NCI-H774 (cell line): Measurements from ENCODE around the gene SSNA1.

Experiments
- DNase-seq: peaks from one replicate; lab custom pipeline; 2025; lab: John Stamatoyannopoulos, UW

Gene SSNA1

DNA sequence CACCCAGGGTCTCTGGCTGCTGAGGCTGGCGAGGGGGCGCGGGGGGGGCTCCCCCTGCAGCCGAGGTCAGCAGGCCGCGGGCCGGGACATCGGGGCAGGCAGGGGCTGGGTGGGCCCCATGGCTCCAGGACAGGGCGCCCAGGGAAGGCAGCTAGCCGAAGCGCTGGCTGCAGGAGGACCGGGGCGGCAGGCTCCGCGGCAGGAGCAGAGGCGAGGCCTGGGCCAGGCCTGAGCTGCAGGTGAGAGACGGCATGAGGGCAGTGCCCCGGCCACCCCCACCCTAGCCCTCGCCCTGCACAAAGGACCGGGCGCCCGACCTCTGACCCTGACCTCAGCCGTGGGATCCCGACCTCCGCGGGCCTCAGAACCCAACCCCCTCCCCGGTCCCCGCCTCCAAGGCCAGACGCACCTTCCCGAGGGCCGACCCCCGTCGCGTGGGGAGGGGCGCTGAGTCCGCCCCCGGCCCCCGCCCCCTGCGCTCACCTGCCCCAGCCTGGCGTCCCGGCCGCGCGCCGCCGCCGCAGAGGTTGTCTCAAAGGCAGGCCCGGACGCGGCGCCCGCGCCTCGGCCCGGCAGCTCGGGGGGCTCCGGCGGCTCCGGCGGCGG, 33.1 kb downstream of the SSNA1 start:
- DNase-seq = no peak

DNA sequence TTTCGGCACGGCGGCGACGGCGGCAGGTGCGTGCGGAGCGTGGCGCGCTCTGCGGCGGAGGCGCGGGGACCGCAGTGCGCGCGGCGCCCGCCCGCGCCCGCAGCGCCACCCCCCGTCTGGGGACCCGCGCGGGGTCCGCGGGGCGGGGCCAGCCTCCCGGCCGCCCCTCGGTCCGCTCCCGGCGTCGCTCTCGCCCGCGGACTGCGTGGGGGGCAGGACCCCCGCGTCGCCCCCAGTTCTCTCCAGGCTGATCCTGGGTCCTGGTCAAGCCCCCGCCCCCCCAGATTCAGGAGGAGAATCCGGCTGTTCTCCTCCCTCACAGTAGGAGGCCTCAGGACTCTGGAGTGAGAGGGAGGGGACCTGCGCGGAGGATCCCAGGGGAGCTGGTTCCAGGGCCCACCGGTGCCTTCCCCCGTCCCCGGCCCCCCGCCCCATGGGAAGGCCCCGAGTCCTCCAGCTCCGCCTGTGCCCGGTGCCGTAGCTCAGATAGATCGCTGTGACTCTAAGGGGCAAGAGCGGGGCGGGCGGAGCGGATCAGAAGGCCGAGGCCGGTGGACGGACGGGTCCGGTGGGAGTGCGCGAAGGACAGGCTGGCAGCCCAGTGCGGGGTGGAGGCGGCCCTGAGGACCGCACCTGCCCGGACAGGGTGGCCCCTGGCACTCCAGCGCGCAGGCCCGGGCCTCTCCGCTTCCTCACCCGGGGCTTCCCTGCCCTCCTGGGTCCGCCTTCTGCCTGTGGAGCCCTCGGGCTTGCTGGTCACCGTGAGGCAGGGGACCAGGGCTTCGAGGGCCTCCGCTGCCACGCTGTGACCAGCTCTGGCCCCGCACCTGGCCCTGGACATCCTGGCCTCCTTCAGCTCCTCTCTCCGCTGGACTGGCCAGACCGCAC, 34.0 kb downstream of the SSNA1 start, which contains the start of gene RNF208:
Gene RNF208, minus strand, starts transcription at position 51 of the 888 bp plus-strand sequence. CDS start 1,028 bp downstream, outside the sequence.
- no peak for DNase-seq

DNA sequence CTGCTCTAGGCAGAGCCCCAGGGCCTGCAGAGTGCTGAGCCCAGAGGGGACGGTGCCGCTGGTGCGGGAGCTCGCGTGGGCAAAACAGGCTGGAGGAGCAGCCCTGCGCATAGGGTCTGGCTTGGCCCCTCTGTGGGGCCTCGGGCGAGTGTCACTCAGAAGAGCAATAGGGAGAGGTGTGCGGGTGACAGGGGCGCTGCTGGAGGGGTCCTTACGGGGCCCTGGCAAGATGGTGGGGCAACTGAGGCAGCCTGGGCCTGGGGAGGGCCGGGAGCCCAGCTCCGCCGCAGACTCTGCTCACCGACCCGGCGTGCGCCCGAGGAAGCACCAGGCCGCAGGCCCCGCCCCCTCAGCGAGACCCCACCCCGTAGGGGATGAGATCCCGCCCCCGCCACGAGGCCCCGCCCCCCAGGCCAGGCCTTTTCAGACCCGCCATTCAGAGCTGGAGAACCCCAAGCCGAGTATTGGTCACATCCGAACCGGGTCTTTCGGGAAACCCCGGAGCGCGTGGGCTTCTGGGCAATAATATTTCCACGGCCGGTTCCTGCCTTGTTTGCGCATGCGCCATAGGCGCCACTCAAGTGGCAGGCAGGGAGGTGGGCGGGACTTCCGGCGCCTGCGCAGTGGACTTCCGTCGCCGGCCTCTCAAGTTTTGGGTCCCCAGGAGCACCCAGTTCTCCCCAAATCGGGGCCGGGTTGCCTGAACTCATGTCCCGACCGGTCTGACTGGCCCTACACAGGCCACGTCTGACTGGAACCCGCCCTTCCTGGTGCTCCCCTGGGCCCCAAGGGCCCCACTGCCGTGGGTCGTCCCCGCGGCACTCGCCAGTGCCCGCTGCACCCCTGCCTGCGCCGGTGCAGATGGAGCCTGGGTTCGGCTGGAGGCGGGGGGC, 34.8 kb downstream of the SSNA1 start:
- peak; percentile 97 for DNase-seq

DNA sequence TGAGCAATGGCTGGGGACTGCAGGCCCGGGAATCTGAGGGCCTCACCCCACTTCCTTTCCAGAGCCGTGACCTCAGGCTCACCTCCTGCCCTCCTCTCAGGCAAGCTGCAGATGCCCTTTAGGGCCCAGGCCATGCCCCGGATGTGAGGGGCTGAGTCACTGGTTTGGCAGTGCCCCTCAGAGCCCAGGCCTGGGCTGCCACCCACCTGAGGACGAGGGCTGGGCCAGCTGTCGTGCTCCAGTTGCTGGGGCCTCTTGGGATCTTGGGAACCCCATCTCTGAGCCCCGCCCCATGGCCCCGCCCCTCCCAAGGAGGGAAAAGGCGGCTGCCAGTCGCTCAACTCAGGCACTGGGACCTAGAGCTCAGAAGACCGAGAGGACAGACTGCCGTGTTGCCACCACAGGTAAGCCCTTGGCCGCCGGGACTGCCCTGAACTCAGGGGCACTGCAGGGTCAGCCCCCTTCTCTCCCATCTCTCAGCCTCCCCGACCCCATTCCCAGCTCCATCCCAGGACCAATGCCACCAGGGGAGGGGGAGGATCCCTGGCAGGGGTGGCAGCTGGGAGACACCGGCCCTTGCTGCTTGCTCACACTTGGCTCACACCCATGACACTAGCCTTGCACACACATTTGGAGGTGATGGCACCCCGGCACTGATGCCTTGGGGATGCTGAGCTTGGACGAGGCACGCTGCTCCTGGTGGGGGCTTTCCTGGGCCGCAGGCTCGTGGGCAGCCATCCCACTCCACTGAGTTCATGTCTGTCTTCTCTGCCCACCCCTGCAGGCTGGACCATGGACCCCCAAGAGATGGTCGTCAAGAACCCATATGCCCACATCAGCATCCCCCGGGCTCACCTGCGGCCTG, 36.6 kb downstream of the SSNA1 start, which contains the start of gene CYSRT1:
Gene CYSRT1, plus strand, starts transcription at position 345 of the 865 bp plus-strand sequence. Its CDS starts 448 bp downstream, at position 793.
- no peak for DNase-seq

DNA sequence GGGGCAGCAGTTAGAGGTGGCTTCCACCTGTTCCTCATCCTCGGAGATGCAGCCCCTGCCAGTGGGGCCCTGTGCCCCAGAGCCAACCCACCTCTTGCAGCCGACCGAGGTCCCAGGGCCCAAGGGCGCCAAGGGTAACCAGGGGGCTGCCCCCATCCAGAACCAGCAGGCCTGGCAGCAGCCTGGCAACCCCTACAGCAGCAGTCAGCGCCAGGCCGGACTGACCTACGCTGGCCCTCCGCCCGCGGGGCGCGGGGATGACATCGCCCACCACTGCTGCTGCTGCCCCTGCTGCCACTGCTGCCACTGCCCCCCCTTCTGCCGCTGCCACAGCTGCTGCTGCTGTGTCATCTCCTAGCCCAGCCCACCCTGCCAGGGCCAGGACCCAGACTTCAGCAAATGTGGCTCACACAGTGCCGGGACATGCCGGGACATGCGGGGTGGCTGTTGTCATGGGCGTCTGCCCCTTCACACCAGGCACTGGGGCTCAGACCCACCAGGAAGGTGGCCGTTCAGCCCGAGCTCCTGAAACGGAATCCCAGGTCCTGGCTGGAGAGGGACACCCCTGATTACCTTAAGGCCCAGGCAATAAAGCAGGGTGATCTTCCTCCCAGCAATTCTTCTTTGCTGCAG, 37.3 kb downstream of the SSNA1 start:
- no peak for DNase-seq

DNA sequence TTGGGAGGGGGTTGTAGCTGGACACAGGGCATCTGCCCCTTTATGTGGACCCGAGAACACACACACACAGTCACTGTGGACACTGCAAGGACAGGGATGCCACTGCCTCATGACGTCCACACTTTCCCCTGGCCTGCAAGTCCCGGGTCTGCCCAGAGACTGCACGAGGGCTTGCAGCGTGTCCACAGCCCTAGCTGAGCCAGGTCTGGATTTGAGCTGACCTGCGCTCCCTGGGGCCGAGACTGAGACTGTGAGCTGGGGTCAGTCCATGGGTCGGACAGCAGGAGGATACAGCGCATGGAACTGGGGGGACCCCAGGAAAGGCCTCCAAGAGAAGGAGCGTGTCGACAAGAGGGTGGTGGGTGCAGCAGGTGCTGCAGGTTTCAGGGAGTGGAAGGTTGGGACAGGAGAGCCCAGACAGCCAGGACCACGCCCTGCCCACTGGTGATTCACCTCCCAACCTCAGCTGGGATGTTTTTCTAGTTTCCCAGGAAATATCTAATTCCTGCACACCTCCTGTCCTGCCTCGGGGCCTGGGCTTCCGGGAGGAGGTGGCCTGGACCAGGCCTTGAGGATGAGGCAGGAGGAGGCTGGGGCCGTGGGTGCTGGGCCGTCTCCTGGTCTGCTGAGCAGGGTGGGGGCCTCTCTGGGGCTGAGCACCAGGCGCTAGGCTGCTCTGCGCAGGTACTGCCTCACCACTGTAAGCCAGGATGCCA, 38.0 kb downstream of the SSNA1 start:
- no peak for DNase-seq

DNA sequence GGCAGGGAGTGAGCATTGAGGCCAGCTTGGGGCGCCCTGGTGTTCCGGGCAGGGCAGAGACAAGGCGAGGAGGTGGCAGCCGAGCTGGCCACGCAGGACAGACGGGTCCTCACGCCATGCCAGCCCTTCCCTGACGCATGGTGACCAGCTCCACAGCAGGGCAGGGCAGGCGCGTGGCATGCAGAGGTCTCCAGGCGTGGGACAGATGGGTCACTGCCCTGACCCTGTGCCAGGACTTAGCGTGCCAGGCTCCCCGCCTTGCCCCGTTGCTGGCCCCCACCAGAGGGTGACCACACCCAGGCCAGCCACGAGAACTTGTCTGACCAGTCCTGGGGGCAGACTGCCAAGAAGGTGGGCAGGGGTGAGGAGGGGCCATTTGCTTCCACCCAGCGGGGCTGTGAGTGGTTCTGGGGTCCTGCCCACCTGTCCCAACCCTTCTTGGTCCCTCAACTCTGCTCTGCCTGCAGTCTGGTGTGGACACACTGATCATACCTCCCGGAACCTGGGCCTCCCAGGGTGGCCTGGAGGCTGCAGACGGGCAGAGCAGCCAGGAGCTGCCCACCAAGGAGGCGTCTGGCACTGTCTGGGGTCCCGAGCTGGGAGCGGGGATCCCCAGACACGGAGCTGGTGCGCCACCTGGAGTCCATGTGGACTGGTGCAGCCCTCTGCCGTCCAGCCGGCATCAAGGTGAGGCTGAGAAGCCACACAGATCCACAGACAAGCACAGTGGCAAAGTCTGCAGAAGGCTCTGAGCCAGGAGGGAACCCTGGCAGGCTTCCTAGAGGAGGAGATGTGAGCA, 38.8 kb downstream of the SSNA1 start, which contains the start of gene RNF224:
Gene RNF224, plus strand, starts transcription at position 449 of the 799 bp plus-strand sequence. CDS start 834 bp downstream, outside the sequence.
- DNase-seq = peak; percentile 71

DNA sequence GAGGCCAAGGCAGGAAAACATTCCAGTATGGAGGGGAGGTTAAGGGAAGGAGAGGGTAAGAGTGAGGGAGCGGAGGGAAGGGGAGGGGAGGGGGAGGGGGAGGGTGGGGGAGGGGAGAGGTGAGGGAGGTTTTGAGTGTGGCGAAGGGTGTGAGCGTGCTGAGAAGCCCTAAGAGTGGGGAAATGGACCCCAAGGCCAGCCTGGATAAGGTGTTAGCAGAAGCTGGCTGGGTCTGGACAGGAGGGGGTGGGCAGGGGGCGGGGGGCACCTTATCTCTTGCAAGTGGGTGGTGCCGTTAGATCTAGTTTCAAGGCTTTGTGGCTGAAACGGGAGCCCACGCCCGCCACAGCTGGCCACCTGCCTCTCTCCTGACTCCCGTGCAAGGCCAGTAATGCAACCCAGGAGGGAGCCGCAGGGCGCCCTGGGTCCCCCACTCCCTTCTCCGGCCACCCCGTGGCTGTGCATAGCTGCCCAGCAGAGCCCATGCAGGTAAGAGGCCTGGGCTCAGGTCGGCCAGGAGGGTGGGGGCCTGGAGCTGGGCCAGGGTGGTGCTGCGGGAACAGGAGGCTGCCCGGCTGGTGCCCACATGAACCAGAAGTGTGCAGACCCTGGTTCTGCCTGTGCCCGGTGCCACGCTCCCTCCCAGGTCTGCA, 39.5 kb downstream of the SSNA1 start:
- DNase-seq = no peak

DNA sequence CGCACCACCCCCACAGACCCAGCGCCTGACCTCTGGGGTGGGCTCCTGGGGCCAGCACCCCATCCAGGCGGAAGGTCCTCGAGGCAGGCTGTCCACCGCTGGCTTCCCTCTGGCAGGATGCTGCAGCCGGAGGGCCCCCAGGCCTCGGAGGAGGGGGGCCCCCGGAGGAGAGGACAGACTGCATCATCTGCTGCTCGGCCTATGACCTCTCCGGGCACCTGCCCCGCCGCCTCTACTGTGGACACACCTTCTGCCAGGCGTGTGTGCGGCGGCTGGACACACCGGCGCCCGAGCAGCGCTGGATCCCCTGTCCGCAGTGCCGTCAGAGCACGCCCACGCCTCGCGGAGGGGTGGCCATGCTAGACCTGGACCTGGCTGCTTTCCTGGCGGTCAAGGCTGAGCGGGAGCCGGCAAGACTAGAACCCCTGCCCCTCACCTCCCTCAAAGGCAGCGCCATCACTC, 40.1 kb downstream of the SSNA1 start:
- DNase-seq = no peak

DNA sequence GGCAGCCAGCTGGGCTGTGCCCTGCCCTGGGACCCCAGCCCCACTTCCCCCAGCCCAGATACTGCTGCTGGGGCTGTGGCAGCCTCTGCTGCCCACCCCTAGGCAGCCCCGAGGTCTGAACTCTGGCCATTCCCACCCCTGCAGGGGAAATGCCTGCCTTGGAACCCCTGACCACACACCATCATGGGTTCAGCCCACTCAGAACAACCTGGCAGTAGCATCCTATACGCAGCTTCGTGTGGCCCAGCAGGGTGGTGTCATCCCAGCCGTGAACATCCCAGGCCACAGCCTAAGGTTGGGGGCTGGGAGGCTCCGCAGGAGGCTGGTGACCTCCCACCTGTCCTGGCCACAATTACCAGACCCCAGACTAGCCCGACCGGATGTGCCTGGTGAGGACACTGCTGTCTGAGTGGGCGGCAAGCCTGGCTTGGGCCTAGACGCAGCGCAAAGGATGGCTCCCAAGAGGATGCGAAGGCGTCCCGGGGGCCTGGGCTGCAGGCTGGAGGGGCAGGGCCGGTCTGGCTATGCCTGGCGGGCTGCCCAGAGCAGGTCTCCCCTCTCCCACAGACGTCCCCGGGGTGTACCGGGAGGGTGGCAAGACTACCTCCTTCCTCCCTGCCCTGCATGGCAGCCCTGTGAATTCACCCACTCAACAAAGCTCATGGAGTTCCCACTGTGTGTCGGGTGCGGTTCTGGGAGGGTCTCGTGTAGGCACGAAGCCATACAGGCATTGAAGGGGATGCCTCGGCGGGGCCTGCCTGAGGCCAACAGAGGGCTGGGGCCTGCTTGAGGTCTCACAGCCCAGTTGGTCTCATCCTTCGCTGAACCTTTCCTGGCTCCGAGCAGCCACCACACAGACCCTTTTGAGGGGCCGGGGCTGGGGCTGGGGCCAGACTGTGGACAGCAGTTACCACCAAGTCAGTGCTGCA, 40.8 kb downstream of the SSNA1 start:
- DNase-seq = no peak

DNA sequence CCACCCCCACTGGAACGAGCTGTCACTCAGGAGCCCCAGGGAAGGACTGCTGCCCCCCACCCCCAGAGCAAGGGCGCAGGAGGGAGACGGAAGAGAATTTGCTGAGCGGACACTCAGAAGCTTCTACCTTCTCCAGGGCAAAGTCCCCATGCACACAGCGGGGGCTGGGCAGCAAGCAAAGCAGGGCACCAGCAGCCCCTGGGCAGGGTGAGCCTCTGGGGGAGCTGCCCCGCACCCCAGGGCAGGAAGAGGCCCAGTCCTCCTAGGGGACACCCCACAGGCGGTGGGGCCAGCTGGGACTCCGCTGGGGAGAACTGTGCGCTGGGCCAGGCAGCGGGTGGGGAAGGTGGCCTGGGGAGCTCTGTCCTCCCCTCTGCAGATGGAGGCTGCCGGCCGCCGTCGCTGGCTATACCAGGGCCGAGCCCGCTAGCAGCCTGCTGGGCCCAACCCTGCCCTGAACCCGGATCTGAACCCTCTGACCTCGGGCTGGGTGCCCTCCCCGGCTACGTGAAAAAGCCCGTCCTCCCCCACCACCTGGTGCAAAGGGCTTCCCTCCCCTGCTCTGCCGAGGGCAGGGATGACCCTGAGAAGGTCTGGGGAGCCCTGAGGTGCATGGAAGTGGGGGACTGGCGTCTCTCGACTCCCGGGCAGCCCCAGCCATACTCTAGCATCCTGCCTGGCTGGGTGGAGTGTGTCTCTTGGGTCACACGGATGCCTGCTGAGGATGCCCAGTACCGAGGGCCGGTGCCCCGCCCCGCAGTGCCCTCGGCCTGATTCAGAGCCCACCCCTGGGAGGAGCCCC, 41.6 kb downstream of the SSNA1 start:
- DNase-seq = no peak

DNA sequence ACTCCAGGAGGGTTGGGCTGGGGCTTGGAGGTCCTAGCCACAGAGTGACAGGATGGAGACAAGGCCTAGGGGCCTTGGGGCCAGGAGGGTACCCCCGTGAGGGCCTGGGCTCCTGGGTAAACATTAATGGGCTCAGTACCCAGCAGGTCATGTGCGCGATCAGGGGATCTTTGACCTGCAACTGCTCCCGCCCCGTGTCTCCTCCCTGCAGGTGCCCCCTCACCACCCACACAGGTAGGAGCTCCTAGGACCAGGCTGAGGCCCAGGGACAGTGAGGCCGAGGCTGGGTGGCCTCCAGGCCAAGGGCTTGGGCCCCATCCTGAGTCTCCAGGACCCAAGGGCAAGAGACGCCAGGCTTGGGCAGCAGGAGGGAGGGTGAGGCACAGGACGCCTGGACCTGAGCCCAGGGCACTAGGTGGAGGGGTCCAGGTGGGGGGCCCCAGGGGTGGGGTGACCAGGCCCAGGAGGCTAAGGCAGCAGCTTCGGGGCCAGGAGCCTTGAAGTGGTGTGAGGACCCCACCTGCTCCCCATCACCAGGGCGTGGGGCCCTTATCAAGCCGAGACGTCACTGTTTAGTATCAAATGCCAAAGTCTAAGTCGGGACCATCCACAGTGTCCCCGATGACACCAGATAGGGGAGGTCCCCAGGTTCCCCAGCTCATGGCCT, 42.4 kb downstream of the SSNA1 start, which contains the start of gene SLC34A3:
Gene SLC34A3, plus strand, starts transcription at position 197 of the 667 bp plus-strand sequence. CDS start 802 bp downstream, outside the sequence.
- no peak for DNase-seq

DNA sequence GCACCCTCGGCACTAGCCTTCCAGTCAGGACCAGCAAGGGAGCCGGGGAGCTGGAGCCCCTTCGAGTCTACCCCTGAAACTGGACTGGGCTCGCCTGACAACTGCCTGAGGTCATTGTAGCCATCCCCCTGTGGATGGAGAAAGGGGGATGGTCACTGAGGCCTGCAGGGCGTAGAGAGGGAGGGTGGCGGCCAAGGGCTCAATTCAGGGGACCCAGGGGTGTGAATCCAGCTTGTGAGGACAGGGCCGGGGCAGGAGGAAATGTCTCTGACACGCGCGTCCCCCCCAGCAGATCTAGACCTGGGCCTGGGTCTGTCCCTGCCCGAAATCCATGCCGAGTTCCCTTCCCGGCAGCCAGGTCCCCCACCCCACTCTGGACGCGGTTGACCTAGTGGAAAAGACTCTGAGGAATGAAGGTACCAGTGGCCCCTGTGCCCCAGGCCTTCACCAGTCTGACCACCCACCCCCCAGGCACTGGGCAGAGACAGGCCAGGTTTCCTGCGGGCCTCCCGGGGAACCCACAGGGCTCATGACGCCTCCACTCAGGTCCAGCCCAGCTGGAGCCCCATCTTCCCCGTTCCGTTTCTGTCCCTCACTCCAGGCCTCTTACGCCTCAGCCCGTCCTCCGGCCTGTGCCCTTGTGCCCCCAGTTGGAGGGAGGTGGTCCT, 43.0 kb downstream of the SSNA1 start:
- no peak for DNase-seq

DNA sequence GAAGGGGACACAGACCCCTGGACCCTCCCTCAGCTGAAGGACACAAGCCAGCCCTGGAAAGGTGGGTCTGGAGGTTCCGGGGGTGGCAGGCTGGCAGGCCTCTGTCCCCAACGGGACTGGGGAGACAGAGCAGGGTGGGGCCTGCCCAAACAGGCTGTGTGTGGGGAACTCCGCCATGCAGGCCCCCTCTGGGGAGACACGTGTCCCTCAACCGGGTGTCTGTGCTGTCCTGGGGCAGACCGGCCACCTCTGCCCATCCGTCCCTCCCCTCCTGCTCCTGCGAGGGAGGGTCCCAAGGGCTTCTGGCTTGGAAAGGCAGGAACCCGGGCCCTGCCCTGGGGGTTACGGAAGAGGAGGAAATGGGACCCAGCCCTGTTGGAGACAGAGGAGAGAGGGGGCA, 43.6 kb downstream of the SSNA1 start:
- no peak for DNase-seq

DNA sequence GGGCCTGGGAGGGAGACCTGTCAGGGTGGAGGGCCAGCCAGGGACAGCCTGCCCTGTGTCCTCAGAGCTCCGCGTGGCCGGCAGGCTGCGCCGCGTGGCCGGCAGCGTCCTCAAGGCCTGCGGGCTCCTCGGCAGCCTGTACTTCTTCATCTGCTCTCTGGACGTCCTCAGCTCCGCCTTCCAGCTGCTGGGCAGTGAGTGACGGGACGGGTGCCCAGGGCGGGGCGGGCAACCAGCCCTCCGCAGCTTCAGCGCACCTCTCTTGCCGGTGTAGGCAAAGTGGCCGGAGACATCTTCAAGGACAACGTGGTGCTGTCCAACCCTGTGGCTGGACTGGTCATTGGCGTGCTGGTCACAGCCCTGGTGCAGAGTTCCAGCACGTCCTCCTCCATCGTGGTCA, 44.0 kb downstream of the SSNA1 start:
- DNase-seq = no peak
